Measurements from ENCODE around the gene DACT3. TPM values are rescaled to one million over a fixed set of nuclear protein-coding genes. Genes with fewer than 3 reads are reported as not detected.

Gene DACT3
- total and polyA plus RNA-seq, 7 donors = 0.44 to 1.6 (median 0.76) TPM

- no peak for TF ChIP-seq CTCF (IDR thresholded peaks at IDR 0.05)
- peaks cover 2 to 62% (median 26%) of the 10 kb centered on the region in 3 donors for H3K27me3 ChIP-seq (ENCODE audit: insufficient read depth in 3 of 3, low read length in 2 of 3)
- WGBS, 3 donors = 24 to 33% (median 26%) methylated on average over 36 to 63 of the region's 63 CpGs
- intact Hi-C loops (cut with DNase I) = no loop called here
- DNase-seq = peak in 1 of 2 donors; percentile 23
- H3K4me1 ChIP-seq = no peaks in the 10 kb centered on the region
- H3K9me3 ChIP-seq = no peaks in the 10 kb centered on the region
- H3K4me3 ChIP-seq = no peak overlapping the region
- H3K27ac ChIP-seq = no peak overlapping the region
- H3K36me3 ChIP-seq (ENCODE audit: insufficient read depth in 1 of 2, low read depth in 1 of 2) = no peaks in the 10 kb centered on the region
- ATAC-seq = no peak
These were observed 12.7 kb downstream of the DACT3 start for GRCh38 chr19:46648060-46648960.

- Histone ChIP-seq H3K27ac (no peak overlapping the region), H3K4me3 (no peak overlapping the region), H3K27me3 (ENCODE audit: insufficient read depth in 3 of 3, low read length in 2 of 3) (peaks cover 2 to 62% (median 23%) of the 10 kb centered on the region in 3 donors), H3K36me3 (ENCODE audit: insufficient read depth in 1 of 2, low read depth in 1 of 2) (no peaks in the 10 kb centered on the region), H3K4me1 (no peaks in the 10 kb centered on the region), H3K9me3 (no peaks in the 10 kb centered on the region)
- no peak for TF ChIP-seq CTCF (IDR thresholded peaks at IDR 0.05)
- WGBS, 3 donors = 82 to 87% (median 87%) methylated on average over 3 of the region's 3 CpGs
- ATAC-seq = no peak
- peak in 1 of 2 donors; percentile 8 for DNase-seq
- intact Hi-C loops (cut with DNase I) = no loop called here
These were observed 14.6 kb downstream of the DACT3 start for GRCh38 chr19:46646402-46646801.

GRCh38 chr19:46644720-46645119 is 16.3 kb downstream of the DACT3 start:
- Histone ChIP-seq H3K36me3 (ENCODE audit: insufficient read depth in 1 of 2, low read depth in 1 of 2) (no peaks in the 10 kb centered on the region), H3K9me3 (no peaks in the 10 kb centered on the region), H3K4me3 (no peak overlapping the region), H3K27ac (no peak overlapping the region), H3K27me3 (ENCODE audit: insufficient read depth in 3 of 3, low read length in 2 of 3) (peaks cover 2 to 68% (median 20%) of the 10 kb centered on the region in 3 donors), H3K4me1 (peaks cover 1% of the 10 kb centered on the region)
- DNase-seq = peak in 1 of 2 donors; percentile 8
- intact Hi-C loops (cut with DNase I) = no loop called here
- 45 to 54% (median 53%) methylated on average over 3 of the region's 3 CpGs for WGBS, 3 donors
- no peak for TF ChIP-seq CTCF (IDR thresholded peaks at IDR 0.05)
- no peak for ATAC-seq

GRCh38 chr19:46640656-46641055 is 20.3 kb downstream of the DACT3 start:
- peaks cover 11% of the 10 kb centered on the region for H3K4me1 ChIP-seq
- H3K36me3 ChIP-seq (ENCODE audit: insufficient read depth in 1 of 2, low read depth in 1 of 2) = no peaks in the 10 kb centered on the region
- no peak for DNase-seq
- intact Hi-C loops (cut with DNase I) = no loop called here
- no peaks in the 10 kb centered on the region for H3K9me3 ChIP-seq
- H3K27me3 ChIP-seq (ENCODE audit: insufficient read depth in 3 of 3, low read length in 2 of 3) = peaks cover 0 to 62% (median 9%) of the 10 kb centered on the region in 3 donors
- no peak for TF ChIP-seq CTCF (IDR thresholded peaks at IDR 0.05)
- no peak overlapping the region for H3K4me3 ChIP-seq
- ATAC-seq = no peak
- H3K27ac ChIP-seq = no peak overlapping the region
- WGBS, 3 donors = 78 to 85% (median 83%) methylated on average over 2 of the region's 2 CpGs
